GM21619 (cell line): Measurements from ENCODE around the gene GPNMB.
A peak's percentile ranks its signal among the peaks of the same experiment; 100 is the strongest.
"Not testable (repeated sequence)": the region's sequence is repeated elsewhere in the genome, so short reads cannot be mapped to it uniquely, and the experiment has no call there.

Source experiments
- ATAC-seq: cut with Tn5 transposase; IDR thresholded peaks from one replicate; pipeline ENCODE4 v1.9.1; 2021; ENCODE audit not compliant: unreplicated experiment

GPNMB gene

GRCh38 chr7:23298141-23298881 is 51.7 kb downstream of the GPNMB start:
- ATAC-seq, result no peak

- peak; percentile 99 for ATAC-seq
These were observed 52.6 kb downstream of the GPNMB start, which contains the start of gene MALSU1 for GRCh38 chr7:23298885-23299769. Gene MALSU1 (plus strand): TSS chr7:23299339. CDS start chr7:23299353, 14 bp downstream.

- ATAC-seq, result no peak
These were observed 53.3 kb downstream of the GPNMB start for GRCh38 chr7:23299770-23300300.

GRCh38 chr7:23306936-23307521 is 60.5 kb downstream of the GPNMB start:
- no peak for ATAC-seq

- no peak for ATAC-seq
These were observed 62.2 kb downstream of the GPNMB start for GRCh38 chr7:23308754-23309153.

- ATAC-seq, result not testable (repeated sequence)
These were observed 65.6 kb downstream of the GPNMB start for GRCh38 chr7:23312141-23312540.

GRCh38 chr7:23315366-23315765 is 68.8 kb downstream of the GPNMB start:
- ATAC-seq, result no peak
